Mesenteric fat pad (tissue), 1 donor: ENCODE measurements around the gene AURKAIP1. TPM values are rescaled to one million over a fixed set of nuclear protein-coding genes. Genes with fewer than 3 reads are reported as not detected.

Source experiments
- DNase-seq: peaks from one replicate; pipeline ENCODE4 v3.0.0-alpha.2; 2020; ENCODE audit warnings: low spot score
- total RNA-seq: library from RNA; stranded (reverse); fragmentation: NEBNext Ultra II Directional; extraction: Animal tissue kit (Norgen Biotek cat#: 25700); gene quantifications from one replicate; pipeline ENCODE4 v1.2.1, GENCODE V29; 2021
- donor health status: DM: yes; HTN: yes; CAD: no.

Gene AURKAIP1
- total RNA-seq, 1 donor from 2014 or later, result 120 TPM

DNA sequence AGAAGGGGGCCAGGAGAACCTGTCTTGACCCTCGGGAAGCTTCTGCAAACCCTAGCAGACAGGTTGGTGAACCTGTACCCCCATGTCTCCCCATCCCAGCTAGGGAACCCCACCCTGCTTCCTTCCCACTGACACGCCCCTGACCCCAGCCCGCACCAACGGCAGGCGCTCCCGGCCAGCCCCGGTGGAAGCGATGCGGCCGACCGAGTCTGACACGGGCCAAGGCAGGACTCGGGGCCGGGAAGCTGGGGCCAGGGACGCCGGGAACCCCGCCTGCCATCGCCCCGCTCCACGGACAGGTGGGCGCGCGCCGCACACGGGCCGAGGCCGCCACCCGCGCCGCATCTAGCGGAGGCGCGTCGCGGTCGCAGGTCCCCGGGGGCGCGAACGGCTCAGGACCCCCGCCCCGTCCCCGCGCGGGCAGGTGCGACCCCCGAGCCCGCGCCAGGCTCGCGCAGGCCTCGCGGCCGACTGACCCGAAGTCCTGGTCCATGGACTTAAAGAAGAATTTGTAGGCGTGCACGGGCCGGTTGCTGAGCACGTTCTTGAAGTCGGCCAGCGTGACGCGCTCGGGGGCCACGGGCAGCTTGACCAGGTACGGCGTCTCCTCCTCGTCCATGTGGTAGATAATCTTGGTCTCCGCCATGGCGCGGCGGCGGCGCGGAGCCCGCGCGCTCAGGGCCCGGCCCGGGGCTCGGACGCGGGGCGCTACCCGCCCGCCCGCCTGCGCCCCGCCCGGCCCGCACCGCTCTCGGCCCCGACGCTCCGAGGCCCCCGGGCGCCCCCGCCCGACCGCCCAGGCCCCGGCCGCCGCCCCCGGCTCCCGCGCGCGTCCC, 26.4 kb downstream of the AURKAIP1 start:
- no peak for DNase-seq

DNA sequence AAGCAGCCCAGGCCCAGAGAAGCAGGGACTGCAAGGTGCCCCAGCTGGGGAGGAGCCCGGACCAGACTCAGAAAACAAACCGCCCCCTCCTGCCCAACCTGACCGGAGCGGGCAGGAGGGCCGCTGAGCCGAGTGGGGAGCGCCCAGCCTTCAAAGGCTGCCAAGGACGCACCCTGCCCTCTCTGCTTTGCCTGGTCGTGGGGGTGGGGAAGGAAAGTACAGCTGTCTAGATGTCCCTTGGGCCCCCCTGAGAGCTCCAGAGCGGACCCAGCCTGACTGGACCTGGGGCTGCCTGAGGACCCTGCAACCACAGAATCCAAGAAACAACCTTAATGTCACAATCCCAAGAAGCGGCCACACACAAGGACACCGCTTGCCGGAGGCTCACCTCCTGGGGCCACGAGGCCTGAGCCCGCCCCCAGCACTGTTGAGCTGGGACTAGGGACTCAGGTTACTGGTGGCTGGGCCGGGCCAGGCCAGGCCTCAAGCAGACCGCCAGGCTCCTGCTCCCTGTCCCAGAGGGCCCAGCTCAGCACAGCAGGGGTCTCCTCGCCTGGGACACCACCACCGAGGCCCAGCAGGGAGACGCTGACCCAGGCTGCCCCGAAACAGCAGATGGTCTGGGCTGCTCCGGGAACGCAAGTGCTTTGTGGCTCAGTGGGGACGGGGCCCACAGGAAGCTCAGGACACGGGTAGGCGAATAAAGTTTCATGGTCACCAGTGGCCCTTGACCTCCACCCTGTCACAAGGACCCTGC, 27.2 kb downstream of the AURKAIP1 start:
- no peak for DNase-seq

DNA sequence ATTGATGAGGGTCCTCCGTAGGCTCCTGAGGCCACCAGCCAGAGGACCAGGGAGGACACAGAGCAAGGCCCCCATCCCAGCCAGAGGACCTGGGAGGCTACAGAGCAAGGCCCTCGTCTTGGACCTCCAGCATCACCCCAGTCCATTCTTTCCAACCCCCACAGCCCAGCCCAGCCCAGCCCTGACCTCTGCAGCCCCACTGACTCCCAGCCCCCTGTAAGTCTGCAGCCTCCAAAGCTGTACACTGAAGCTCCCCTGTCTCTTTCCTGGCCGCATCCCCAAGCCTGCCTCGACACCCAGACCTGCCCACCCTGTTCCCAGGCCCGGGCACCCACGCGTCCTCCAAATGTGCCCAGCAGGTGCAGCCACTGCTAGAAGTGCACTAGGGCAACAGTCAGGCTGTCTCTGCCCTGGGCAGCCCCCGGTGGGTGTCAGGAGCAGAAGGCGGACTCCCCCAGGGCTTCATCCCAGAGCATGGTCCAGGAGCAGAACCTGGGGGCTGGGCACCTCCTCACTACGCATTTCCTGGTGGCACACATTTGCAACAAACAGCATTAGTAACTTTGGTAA, 27.9 kb downstream of the AURKAIP1 start:
- DNase-seq, result no peak

DNA sequence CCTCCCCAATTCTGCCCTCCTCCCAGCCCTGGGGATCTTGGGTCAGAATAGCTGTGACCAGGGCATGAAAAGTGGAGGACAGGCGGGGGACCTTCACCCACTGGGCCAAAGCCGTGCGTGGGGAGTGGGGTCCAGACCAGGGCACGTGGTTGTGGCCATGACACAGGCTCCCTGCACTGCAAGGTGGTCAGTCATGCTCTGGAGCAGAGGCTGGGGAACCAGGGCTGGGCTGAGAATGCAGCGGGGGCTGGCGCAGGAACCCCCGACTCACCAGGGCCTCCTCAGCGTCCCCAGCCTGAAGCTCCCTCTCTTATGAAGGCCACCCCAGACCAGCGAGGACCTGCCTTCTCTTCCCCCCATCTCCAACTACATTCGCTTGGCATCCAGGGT, 28.5 kb downstream of the AURKAIP1 start:
- DNase-seq, result no peak

DNA sequence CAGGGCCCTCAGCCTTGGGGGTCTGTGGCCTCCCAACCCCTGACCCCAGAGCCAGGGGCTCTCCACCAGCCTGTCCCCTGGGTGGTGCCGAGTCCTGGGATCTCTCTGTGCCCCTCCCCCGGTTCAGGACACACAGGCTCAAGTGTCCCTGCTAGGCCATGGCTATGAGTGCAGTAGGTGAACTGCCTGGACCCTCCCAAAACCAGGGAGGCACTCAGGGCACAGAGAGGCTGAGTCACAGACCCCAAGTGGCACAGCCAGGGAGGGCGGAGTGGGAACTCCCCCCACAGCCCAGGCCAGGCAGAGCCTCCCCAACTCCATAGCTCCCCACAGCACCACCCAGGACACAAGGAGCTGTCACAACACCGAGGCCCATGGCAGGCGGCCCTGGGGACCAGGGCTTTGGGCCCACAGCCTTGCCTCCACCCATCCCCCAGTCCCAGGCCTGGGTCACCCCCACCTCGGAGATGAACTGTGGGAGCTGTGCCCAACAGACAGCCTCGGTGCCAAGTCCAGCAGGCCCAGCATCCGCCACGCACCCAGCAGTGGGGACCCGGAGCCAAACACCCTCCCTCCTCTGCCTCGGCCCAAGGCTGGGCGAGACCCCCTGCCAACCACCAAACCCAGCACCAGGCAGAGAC, 29.0 kb downstream of the AURKAIP1 start:
- DNase-seq, result no peak

DNA sequence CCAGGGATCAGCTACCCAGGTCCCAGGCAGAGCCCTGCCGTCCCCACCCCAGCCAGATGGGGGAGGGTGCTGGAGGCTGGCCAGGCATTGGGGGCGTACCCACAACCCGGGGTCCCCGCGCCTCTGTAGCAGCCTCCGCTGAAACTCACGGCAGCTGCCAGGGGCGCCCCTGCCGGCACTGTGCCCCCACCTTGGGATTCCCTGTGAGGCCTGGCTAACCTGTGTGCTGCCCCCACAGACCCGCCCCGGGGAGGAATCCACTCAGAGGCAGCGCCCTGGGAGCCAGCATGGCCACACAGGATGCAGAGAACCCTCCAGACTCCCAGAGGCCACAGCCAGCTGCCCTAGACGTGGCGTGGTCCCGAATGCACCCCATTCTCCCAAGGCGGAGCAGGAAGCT, 29.6 kb downstream of the AURKAIP1 start:
- no peak for DNase-seq

DNA sequence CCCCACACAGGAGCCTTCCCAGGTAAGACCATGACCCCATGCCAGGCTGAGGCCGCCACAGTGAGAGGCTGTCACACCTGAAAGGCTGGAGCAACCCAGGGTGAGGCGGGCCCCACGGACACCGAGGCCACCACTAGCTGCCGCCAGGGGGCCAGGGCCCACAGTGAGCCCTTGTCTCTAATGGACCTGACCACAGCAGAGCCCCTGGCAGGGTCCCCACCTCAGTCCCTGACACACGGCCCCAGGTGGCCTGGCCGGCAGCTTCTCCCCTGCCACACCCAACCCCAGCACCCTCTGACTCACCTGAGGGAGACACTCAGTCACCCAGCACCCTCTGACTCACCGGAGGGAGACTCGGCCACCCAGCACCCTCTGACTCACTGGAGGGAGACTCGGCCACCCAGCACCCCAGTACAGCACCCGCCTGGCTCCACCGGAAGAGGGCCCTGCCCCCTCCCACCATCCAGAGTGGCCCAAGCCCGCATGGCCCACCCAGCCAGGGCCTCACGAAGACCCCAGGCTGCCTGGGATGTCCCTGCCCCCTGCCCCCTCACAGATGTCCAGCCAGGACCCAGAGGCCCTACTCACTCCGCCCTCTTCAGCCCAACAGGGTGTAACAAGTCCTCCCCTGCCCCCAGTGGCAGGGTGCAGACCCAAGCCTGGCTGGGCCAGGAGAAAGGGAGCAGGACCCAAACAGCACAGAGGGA, 30.2 kb downstream of the AURKAIP1 start:
- DNase-seq, result no peak

DNA sequence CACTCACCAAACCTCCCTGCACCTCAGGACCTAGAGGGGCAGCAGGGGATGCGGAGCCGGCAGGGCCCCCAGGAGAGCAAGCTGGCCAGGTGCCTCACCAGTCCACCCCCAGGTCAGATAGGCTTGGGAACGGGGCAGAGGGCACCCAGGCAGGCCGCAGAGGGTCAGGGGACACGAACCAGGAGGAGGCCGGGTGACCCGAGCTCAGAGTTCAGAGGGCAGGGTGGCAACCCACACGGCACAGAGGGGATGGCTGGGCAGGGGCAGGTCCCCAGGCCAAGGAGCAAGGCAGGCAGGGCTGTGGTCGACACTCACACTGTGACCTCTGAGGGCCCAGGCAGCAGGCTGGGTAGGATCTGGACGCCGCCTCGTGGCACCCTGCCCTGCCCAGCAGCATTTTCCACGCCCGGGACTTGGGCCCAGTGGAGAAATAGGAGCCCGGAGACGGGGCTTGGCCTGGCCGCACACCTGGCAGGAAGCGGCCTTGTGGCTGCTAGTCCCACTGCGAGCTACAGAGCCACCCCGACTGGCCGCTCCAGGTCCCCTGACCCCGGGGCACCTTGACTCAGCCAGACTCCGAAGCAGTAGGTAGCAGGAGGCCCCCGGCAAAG, 31.1 kb downstream of the AURKAIP1 start:
- no peak for DNase-seq

DNA sequence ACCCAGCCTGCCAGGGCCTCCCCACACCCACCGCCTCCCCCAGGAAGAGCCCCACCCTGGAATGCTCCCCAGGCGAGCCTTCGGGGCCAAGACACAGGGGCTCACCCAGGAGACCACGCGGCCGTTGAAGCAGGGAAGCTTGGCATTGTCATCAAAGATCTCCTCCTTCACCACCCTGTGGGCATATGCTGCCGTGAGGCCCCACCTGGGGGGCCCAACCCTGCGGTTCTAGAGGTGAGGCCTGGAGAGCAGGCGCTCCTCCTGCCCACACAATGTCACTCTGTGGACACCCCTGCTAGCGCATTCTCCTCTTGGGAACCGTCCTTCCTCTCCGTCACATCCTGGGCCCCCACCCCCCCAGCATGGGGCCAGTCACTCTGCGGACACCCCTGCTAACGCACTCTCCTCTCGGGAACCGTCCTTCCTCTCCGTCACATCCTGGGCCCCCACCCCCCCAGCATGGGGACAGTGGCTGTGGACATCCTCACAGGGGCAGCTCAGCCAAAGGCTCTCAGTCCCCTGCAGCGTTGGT, 32.4 kb downstream of the AURKAIP1 start:
- DNase-seq, result no peak

DNA sequence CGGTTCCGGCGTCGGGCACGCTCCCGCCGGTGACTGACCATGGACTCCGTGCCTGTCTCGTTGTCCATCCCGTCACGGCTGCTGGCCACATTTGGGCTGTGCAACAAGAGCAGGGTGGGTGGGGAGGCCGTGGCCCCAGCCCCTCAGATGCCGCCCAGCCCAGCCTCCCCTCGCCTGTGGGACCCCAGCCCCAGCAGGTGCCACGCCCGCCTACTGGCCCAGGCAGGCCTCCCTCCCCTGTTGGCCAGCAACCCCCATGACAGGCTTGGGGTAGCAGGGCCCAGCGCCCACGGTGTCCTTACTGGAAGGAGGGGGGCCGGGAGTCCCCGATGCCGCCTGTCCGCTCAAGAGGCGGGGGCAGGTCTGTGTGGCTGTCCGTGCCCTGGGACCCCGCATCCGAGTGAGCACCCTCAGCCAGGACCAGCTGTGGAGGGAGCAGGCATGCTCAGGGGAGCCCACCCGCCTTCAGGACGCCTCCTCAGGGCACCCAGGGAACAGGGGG, 32.9 kb downstream of the AURKAIP1 start:
- no peak for DNase-seq

DNA sequence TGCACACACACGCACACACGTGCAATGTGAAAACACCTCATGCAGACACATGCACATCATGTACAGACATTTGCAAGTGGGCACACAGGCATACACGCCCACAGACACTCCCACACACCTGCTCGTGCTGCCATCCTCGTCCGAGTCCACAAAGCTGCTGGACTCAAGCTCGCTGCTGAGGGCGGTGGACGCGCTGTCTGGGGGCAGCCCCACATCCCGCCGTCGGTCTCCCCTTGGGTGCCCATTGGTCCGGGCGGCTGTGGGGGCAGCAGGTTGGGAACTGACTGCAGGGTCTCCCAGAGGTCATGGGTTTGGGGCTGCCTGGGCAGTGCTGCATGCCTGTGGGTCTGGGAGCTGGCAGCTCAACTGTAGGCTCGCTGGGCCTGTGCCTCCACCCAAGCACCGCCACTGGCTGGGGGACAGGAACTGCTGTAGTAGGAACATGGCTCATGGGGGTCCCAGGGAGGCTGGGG, 33.4 kb downstream of the AURKAIP1 start:
- no peak for DNase-seq

DNA sequence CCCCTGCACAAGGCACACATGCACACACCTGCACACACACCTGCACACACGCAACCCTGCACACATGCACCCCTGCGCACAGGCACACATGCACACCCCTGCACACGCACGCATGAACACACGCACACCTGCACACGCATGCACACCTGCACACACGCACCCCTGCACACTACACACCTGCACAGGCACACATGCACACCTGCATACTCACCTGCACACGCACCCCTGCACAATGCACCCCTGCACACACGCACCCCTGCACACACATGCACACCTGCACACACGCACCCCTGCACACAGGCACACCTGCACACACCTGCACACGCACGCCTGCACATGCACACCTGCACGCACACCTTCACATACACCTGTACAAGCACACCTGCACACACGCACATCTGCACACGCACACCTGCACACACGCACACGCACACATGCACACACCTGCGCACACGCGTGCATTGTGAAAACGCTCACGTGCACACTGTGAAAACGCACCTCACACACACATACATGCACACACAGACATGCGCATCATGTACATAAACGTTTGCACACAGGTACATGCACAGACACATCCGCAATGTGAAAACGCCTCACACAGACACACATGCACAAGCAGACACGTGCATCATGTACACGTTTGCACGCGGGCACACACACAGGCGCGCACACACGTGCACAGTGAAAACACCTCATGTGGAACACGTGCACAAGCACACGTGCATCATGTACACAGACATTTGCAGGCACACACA, 34.0 kb downstream of the AURKAIP1 start:
- no peak for DNase-seq

DNA sequence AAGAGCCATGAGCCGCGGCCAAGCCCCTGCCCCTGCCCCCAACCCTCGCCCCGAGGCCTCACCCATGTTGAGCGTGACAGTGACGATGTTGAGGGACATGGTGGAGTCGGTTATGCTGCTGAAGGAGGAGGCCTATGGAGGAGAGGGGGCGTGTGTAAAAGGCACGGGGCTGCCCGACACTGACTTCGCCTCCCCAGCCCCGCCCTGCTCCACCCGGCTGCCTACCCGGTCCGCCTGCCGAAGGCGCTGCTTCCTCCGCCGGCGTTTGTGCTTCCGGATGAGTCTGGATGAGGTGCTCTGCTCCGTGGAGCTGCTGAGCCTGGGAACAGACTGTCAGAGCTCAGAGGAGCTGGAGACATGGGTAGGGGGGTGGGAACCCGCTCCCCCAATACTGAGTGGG, 34.8 kb downstream of the AURKAIP1 start:
- no peak for DNase-seq

DNA sequence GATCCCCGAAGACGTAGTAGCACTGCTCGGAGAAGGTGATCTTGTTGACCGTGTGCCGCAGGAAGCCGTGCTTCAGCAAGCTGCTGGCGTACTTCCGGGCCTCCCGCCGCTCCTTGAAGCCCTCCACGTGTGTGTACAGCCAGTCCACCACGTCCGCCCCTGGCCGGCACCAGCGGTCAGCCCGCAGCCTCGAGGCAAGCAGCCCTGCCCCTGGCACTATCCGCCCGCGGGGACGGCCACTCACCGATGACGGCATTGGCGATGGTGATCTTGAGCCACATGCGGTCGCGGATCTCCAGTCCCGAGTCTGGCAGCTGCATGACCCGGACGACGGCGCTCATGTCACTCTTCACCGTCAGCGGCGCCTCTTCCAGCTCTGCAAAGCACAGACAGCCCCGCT, 36.7 kb downstream of the AURKAIP1 start:
- DNase-seq, result no peak

DNA sequence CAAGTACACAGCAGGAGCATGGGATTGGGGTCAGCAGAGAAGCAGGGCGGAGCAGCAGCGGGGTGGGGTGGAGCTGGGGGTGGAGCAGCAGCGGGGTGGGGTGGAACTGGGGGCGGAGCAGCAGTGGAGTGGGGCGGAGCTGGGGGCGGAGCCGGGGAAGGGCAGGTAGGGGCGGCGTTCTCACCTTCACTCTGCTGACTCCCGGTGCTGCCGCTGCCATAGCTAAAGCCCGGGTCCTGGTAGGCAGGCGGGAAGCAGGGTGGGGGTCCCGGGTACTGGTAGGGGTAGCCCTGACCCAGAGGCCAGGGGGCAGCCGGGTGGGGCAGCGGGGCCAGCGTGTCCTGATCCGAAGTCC, 37.2 kb downstream of the AURKAIP1 start:
- no peak for DNase-seq

DNA sequence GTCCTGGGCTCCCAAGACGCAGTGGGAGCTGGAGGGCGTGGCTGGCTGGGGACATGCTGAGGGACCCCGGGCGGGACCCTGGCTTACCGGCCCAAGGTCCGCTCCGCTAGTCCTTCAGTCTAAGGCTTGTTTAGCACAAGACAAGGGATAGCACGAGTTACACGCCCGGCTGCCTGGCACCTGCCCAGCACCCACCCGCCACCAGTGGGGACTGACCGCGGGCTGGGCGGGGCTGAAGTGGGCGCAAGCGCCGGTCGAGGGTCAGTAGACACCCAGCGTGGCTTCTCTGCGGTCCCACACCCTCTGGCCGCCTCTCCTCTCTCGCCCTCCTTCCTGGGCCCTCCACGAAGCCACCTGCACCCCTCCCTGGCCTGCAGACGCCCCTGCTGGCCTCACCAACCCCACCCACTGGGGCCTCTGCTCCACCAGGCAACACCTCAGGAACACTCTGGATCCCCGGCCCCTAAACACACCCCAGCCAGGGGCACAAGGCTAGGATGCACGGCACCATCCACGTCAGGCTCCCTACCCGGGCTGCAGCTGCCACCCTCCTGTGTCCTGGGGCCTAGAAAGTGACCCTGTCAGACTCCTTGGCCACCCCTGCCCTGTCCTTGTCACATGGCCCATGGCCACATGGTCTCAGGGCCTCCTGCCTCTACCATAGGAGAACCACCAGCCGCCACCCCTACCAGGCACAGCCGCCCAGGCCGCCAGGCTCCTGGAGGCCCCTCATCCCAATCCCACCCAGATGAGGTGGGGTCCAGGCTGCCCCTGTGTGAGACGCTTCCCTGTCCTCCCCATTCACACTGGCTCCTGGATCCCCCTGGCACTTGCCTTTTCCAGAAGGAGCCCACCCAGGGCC, 37.8 kb downstream of the AURKAIP1 start:
- DNase-seq, result no peak

DNA sequence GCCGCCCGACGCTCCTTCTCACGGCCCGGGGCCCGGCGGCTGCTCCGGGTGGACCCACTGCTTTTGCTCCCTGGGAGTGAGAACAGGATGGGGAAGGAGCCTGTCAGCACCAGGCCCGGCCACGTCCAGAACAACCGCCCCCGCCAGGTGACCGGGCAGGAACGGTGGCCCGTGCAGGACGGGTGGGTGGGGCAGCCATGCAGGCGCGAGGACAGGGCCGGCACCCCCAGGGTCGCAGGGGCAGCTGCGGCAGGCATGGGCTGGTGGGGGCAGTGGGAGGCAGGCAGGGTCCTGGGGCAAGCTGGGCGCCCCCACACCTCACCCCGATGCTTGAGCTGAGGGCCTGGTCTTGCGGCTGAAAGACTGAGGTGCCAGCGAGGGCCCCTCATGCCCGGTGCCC, 38.6 kb downstream of the AURKAIP1 start:
- no peak for DNase-seq

DNA sequence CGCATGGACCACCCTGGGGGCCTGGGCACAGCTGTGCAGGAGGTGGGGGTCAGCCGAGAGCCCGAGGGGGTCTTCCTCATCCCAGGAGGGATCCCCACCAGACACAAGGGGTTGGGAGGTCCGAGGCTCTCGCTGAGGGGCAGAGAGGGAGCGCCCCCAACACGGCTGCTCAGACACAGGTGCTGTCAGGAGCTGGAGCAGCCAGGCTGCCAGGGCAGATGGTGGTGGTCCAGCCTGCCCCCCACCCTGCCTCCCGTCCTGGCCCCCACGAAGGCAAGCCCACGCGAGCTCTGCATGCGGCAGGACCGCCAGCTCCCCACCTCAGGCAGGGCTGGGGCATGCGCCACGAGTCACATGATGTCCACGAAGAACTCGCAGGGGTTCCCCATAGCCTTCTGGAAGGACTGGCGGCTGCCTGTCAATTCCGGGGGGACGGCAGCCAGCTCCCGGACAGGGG, 39.2 kb downstream of the AURKAIP1 start:
- no peak for DNase-seq
